ENCODE data around the gene RGL1.

GRCh38 chr1:183887826-183888819, 83.2 kb downstream of the RGL1 start:
- no peak for TF ChIP-seq CTCF (conservative IDR thresholded peaks at IDR 0.05; ENCODE audit: low read depth, low read length)
- TF ChIP-seq EZH2 (IDR thresholded peaks at IDR 0.05; ENCODE audit: borderline replicate concordance, low read depth, low read length, poor library complexity, severe bottlenecking): no peak

All from A673 (cell line).